SK-N-SH treated with all-trans-retinoic acid at 6 μM for 48 hours (cell line): Measurements from ENCODE around the gene UBA7.
A peak's percentile ranks its signal among the peaks of the same experiment; 100 is the strongest.

ENCODE experiments used
- ATAC-seq: fragments of 200-7000 bp; cut with Tn5 transposase; 3 replicates; pipeline ENCODE4 v1.9.1; 2020; ENCODE audit warnings: mild to moderate bottlenecking, moderate library complexity
- ARNTL ChIP-seq: fragments of 450-650 bp; formaldehyde crosslinking; IDR thresholded peaks from 2 replicates; pipeline ENCODE4 v1.5.0; 2020; ENCODE audit warnings: low read depth, mild to moderate bottlenecking, moderate library complexity, borderline replicate concordance
- BACH2 ChIP-seq: fragments of 250-450 bp; sonication (Bioruptor Pico); IDR thresholded peaks from 2 replicates; pipeline ENCODE4 v1.9.0; 2021; ENCODE audit warnings: mild to moderate bottlenecking, borderline replicate concordance
- CREB5 ChIP-seq: fragments of 250-450 bp; sonication (Bioruptor Pico); IDR thresholded peaks from 2 replicates; pipeline ENCODE4 v1.5.1; 2020; ENCODE audit warnings: low read depth, mild to moderate bottlenecking, moderate library complexity
- CSDC2 ChIP-seq: fragments of 250-450 bp; sonication (Bioruptor Pico); IDR thresholded peaks from 2 replicates; pipeline ENCODE4 v1.5.0; 2020; ENCODE audit warnings: mild to moderate bottlenecking, moderate library complexity
- CSRNP3 ChIP-seq: fragments of 250-450 bp; sonication (Bioruptor Pico); IDR thresholded peaks from 2 replicates; pipeline ENCODE4 v1.5.1; 2021; ENCODE audit warnings: mild to moderate bottlenecking, moderate library complexity
- GLIS3 ChIP-seq: fragments of 250-450 bp; sonication (Bioruptor Pico); IDR thresholded peaks from 2 replicates; pipeline ENCODE4 v1.5.0; 2020; ENCODE audit warnings: mild to moderate bottlenecking, moderate library complexity
- ISL1 ChIP-seq: fragments of 250-450 bp; sonication (Bioruptor Pico); IDR thresholded peaks from 2 replicates; pipeline ENCODE4 v2.1.2; 2022; ENCODE audit warnings: mild to moderate bottlenecking, moderate library complexity
- OSR1 ChIP-seq: fragments of 250-450 bp; sonication (Bioruptor Pico); IDR thresholded peaks from 2 replicates; pipeline ENCODE4 v1.8.0; 2022; ENCODE audit warnings: moderate library complexity, mild to moderate bottlenecking, inconsistent platforms
- POU6F1 ChIP-seq: fragments of 250-450 bp; sonication (Bioruptor Pico); IDR thresholded peaks from 2 replicates; pipeline ENCODE4 v1.8.0; 2021; ENCODE audit warnings: low read depth, mild to moderate bottlenecking, moderate library complexity, borderline replicate concordance
- PPARA ChIP-seq: fragments of 250-450 bp; sonication (Bioruptor Pico); IDR thresholded peaks from 2 replicates; pipeline ENCODE4 v1.5.0; 2020; ENCODE audit warnings: mild to moderate bottlenecking, borderline replicate concordance
- RARB ChIP-seq: fragments of 250-450 bp; sonication (Bioruptor Pico); IDR thresholded peaks from 2 replicates; pipeline ENCODE4 v1.8.0; 2021; ENCODE audit warnings: mild to moderate bottlenecking, moderate library complexity
- TCF4 ChIP-seq: fragments of 250-450 bp; sonication (Bioruptor Pico); IDR thresholded peaks from 2 replicates; pipeline ENCODE4 v1.8.0; 2021; ENCODE audit warnings: mild to moderate bottlenecking, moderate library complexity, borderline replicate concordance
- TOX ChIP-seq: fragments of 250-450 bp; sonication (Bioruptor Pico); IDR thresholded peaks from 2 replicates; pipeline ENCODE4 v1.8.0; 2021; ENCODE audit warnings: mild to moderate bottlenecking, moderate library complexity, borderline replicate concordance
- ZC3H10 ChIP-seq: fragments of 250-450 bp; sonication (Bioruptor Pico); IDR thresholded peaks from 2 replicates; pipeline ENCODE4 v1.5.1; 2021; ENCODE audit warnings: mild to moderate bottlenecking, moderate library complexity
- ZFP3 ChIP-seq: fragments of 250-450 bp; sonication (Bioruptor Pico); IDR thresholded peaks from 2 replicates; pipeline ENCODE4 v1.5.0; 2020; ENCODE audit warnings: mild to moderate bottlenecking, moderate library complexity
- ZFP30 ChIP-seq: fragments of 450-650 bp; formaldehyde crosslinking; IDR thresholded peaks from 2 replicates; pipeline ENCODE4 v1.5.0; 2022; ENCODE audit warnings: mild to moderate bottlenecking, moderate library complexity
- ZNF70 ChIP-seq: fragments of 450-650 bp; formaldehyde crosslinking; IDR thresholded peaks from 2 replicates; pipeline ENCODE4 v1.5.0; 2020; ENCODE audit warnings: mild to moderate bottlenecking, moderate library complexity
- ZNF8 ChIP-seq: fragments of 450-650 bp; formaldehyde crosslinking; IDR thresholded peaks from 2 replicates; pipeline ENCODE4 v1.5.0; 2020; ENCODE audit warnings: mild to moderate bottlenecking, moderate library complexity

UBA7 gene

GRCh38 chr3:49771340-49771938, 42.3 kb downstream of the UBA7 start (continued):
- TF ChIP-seq ZFP30 (no peak), RARB (CRISPR knock-in tag) (no peak), GLIS3 (CRISPR knock-in tag) (no peak), POU6F1 (CRISPR knock-in tag) (no peak), ZNF70 (no peak)

GRCh38 chr3:49769926-49770325, 43.8 kb downstream of the UBA7 start:
- TF ChIP-seq CSDC2 (CRISPR knock-in tag) (no peak), ZNF70 (no peak), TOX (CRISPR knock-in tag) (no peak), RARB (CRISPR knock-in tag) (no peak), CREB5 (CRISPR knock-in tag) (no peak), BACH2 (CRISPR knock-in tag) (no peak), ZNF8 (no peak), OSR1 (CRISPR knock-in tag) (no peak), ZFP3 (CRISPR knock-in tag) (no peak)
- TF ChIP-seq, all 23 proteins: peak for 0
- no peak for ATAC-seq

GRCh38 chr3:49769286-49769915, 44.4 kb downstream of the UBA7 start:
- TF ChIP-seq ISL1 (CRISPR knock-in tag) = no peak
- no peak for TF ChIP-seq CREB5 (CRISPR knock-in tag)
- TF ChIP-seq POU6F1 (CRISPR knock-in tag) = no peak
- no peak for TF ChIP-seq TCF4 (CRISPR knock-in tag)
- TF ChIP-seq CSRNP3 (CRISPR knock-in tag) = no peak
- no peak for TF ChIP-seq ZNF8
- TF ChIP-seq ZC3H10 (CRISPR knock-in tag) = no peak
- peak; percentile 45; the same call in 2 of the 3 replicates for ATAC-seq

GRCh38 chr3:49763981-49764380, 49.8 kb downstream of the UBA7 start:
- ATAC-seq = no peak

More at GRCh38 chr3:49763981-49764380, 49.8 kb downstream of the UBA7 start:
- no peak for TF ChIP-seq RARB (CRISPR knock-in tag)
- no peak for TF ChIP-seq CSRNP3 (CRISPR knock-in tag)
- TF ChIP-seq CREB5 (CRISPR knock-in tag) = no peak
- no peak for TF ChIP-seq ZFP3 (CRISPR knock-in tag)
- TF ChIP-seq ZFP30 = no peak
- TF ChIP-seq ARNTL (CRISPR knock-in tag) = no peak
- TF ChIP-seq ZC3H10 (CRISPR knock-in tag) = no peak
- no peak for TF ChIP-seq TCF4 (CRISPR knock-in tag)
- TF ChIP-seq POU6F1 (CRISPR knock-in tag) = no peak
- TF ChIP-seq OSR1 (CRISPR knock-in tag) = no peak
- TF ChIP-seq PPARA (CRISPR knock-in tag) = no peak
- TF ChIP-seq ZNF70 = no peak
- TF ChIP-seq BACH2 (CRISPR knock-in tag) = no peak
- no peak for TF ChIP-seq TOX (CRISPR knock-in tag)
